Measurements from ENCODE around the gene ATP5PD. TPM values are rescaled to one million over a fixed set of nuclear protein-coding genes. Genes with fewer than 3 reads are reported as not detected.

ATP5PD gene
- total and polyA plus RNA-seq, 2 of the 8 experiments (the other 6 are each of a cell fraction or from before 2014, with no cell fraction given): 335 to 407 TPM

- no peak for TF ChIP-seq CHD7 (IDR thresholded peaks at IDR 0.05; ENCODE audit: insufficient replicate concordance, low read length)
- peak; percentile 95 for TF ChIP-seq TBP (IDR thresholded peaks at IDR 0.05; ENCODE audit: low read depth, low read length)
- peak; percentile 48 for TF ChIP-seq KDM4A (IDR thresholded peaks at IDR 0.05; ENCODE audit: low read depth, low read length, severe bottlenecking)
- peak; percentile 98 for TF ChIP-seq ASH2L (IDR thresholded peaks at IDR 0.05; ENCODE audit: low read length)
- no peak for TF ChIP-seq RXRA (IDR thresholded peaks at IDR 0.05; ENCODE audit: insufficient read depth, low read depth, low read length)
- no peak for TF ChIP-seq GTF2F1 (IDR thresholded peaks at IDR 0.05; ENCODE audit: borderline replicate concordance, low read depth, low read length)
- TF ChIP-seq TEAD4 (IDR thresholded peaks at IDR 0.05; ENCODE audit: low read depth, low read length): 0 out of 2 replicates have a peak, but pooled peaks have one; percentile 24
- no peak for TF ChIP-seq SP2 (IDR thresholded peaks at IDR 0.05; ENCODE audit: low read length)
- TF ChIP-seq BRCA1 (IDR thresholded peaks at IDR 0.05; ENCODE audit: low read depth, low read length): no peak
- peak in 1 of 2 experiments; percentile 38; a peak in 3 of 4 replicates for TF ChIP-seq RAD21 (IDR thresholded peaks at IDR 0.05 in 1 of 2, conservative IDR thresholded peaks at IDR 0.05 in 1 of 2; ENCODE audit: low read depth in 2 of 2, low read length in 2 of 2)
- TF ChIP-seq CREB1 (IDR thresholded peaks at IDR 0.05): peak; percentile 72
These were observed 34.2 kb downstream of the ATP5PD start, which contains the start of gene MRPL58 (continued) for GRCh38 chr17:75012346-75013091.
